ENCODE measurements around the gene NCLN.

- no peak for TF ChIP-seq CTCF (conservative IDR thresholded peaks at IDR 0.05; ENCODE audit: low read depth, low read length)
- TF ChIP-seq EZH2phosphoT487 (IDR thresholded peaks at IDR 0.05; ENCODE audit: borderline replicate concordance, low read length) = no peak
- no peak for TF ChIP-seq EZH2 (IDR thresholded peaks at IDR 0.05; ENCODE audit: low read length, unreplicated experiment)
Measured at GRCh38 chr19:3201072-3201700, 15.5 kb downstream of the NCLN start.

Measured in PC-3 (cell line).